WERI-Rb-1 (cell line): ENCODE results near the gene OMP.

Experiments
- DNase-seq: peaks from one replicate; pipeline ENCODE4 v3.0.0-alpha.2; 2020
- H3K27ac ChIP-seq: fragments of 250-450 bp; sonication (Bioruptor Pico); 2 replicates; pipeline ENCODE4 v1.5.1; 2020; ENCODE audit warnings: mild to moderate bottlenecking, moderate library complexity
- H3K27me3 ChIP-seq: fragments of 250-450 bp; sonication (Bioruptor Pico); 2 replicates; pipeline ENCODE4 v1.5.1; 2021; ENCODE audit warnings: mild to moderate bottlenecking, low read depth, moderate library complexity; ENCODE audit not compliant: insufficient read depth, severe bottlenecking
- H3K36me3 ChIP-seq: fragments of 250-450 bp; sonication (Bioruptor Pico); 2 replicates; pipeline ENCODE4 v1.5.1; 2020; ENCODE audit warnings: mild to moderate bottlenecking, moderate library complexity
- H3K4me3 ChIP-seq: 2 replicates; pipeline ENCODE4 v1.5.1; 2011; ENCODE audit warnings: low read depth, mild to moderate bottlenecking, control low read depth, low read length
- H3K9me3 ChIP-seq: fragments of 250-450 bp; sonication (Bioruptor Pico); 2 replicates; pipeline ENCODE4 v1.5.1; 2021; ENCODE audit warnings: mild to moderate bottlenecking, moderate library complexity; ENCODE audit not compliant: severe bottlenecking
- CTCF ChIP-seq: IDR thresholded peaks from 2 replicates; pipeline ENCODE4 v1.5.1; 2011; ENCODE audit warnings: low read depth, mild to moderate bottlenecking, control low read depth, inconsistent platforms, low read length

Gene OMP

DNA sequence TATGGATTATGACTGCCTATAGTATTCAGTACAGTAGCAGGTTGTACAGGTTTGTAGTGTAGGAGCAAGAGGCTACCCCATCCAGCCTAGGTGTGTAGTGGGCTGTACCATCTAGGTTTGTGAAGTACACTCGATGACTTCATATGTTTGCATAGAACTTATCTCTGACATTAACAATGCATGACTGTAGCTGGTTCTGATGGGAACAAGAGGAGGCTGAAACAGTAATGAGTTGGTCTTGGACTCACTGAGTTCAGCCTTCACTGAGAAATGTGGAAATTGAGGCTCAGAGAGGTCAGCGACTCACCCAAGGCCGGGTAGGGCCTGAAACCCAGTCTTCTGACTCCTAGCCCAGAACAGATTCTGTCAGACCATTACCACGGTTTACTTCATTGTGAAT is 38.4 kb downstream of the OMP start:
- Histone ChIP-seq H3K9me3 (no peaks in the 10 kb centered on the region), H3K36me3 (peaks cover 43% of the 10 kb centered on the region), H3K27ac (peak overlapping the region; percentile 48; the same call in 1 of the 2 replicates), H3K4me3 (no peak overlapping the region), H3K27me3 (no peaks in the 10 kb centered on the region)
- no peak for TF ChIP-seq CTCF
- no peak for DNase-seq

- Histone ChIP-seq H3K27me3 (no peaks in the 10 kb centered on the region), H3K27ac (no peak overlapping the region), H3K4me3 (no peak overlapping the region), H3K36me3 (peaks cover 46% of the 10 kb centered on the region), H3K9me3 (no peaks in the 10 kb centered on the region)
- DNase-seq = no peak
- TF ChIP-seq CTCF = no peak
These were observed 38.8 kb downstream of the OMP start for GRCh38 chr11:77141475-77141874.

DNA sequence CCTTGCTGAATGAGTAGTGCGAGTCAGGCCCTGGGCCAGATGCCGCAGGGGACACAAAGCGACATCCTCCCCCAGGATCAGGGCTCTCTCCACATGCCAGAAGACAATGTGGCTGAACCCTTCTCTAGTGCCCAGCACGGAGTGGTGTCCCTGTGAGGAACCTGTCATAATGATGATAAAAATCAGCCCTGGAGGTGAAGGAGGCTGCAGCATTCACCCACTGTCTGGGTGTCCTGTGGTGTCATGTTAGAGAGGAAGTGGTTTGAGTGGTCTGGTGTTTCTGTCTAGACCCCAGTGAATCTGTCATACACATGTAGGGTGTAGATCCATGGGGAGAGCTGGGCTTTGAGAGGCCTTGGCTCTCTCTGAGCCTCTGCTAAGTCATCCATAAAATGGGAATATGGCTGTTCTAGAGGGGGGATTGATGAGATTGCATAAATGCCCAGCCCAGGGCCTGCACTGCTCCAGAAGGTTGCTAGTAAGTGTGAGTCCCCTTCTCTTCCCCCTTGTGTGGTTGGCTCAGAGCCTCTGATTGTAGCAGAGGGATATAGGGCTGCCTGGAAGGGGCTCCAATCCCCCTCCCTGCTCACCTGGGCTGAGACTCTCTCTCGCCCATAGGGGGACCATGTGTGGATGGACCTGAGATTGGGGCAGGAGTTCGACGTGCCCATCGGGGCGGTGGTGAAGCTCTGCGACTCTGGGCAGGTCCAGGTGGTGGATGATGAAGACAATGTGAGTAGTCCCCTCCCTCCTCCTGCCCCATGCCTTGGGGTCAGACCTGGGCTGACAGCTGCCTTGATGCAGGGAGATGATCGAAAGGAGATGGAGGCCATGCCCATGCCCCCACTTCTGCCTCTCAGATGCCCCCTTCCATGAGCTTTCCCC is 39.7 kb downstream of the OMP start:
- Histone ChIP-seq H3K36me3 (peaks cover 55% of the 10 kb centered on the region), H3K27ac (no peak overlapping the region), H3K9me3 (no peaks in the 10 kb centered on the region), H3K4me3 (no peak overlapping the region), H3K27me3 (no peaks in the 10 kb centered on the region)
- no peak for DNase-seq
- TF ChIP-seq CTCF = no peak

- H3K9me3 ChIP-seq = no peaks in the 10 kb centered on the region
- no peak for TF ChIP-seq CTCF
- no peak for DNase-seq
- H3K27ac ChIP-seq = no peak overlapping the region
- no peaks in the 10 kb centered on the region for H3K27me3 ChIP-seq
- H3K36me3 ChIP-seq = peaks cover 62% of the 10 kb centered on the region
- H3K4me3 ChIP-seq = no peak overlapping the region
These were observed 40.9 kb downstream of the OMP start for GRCh38 chr11:77143405-77144020.

DNA sequence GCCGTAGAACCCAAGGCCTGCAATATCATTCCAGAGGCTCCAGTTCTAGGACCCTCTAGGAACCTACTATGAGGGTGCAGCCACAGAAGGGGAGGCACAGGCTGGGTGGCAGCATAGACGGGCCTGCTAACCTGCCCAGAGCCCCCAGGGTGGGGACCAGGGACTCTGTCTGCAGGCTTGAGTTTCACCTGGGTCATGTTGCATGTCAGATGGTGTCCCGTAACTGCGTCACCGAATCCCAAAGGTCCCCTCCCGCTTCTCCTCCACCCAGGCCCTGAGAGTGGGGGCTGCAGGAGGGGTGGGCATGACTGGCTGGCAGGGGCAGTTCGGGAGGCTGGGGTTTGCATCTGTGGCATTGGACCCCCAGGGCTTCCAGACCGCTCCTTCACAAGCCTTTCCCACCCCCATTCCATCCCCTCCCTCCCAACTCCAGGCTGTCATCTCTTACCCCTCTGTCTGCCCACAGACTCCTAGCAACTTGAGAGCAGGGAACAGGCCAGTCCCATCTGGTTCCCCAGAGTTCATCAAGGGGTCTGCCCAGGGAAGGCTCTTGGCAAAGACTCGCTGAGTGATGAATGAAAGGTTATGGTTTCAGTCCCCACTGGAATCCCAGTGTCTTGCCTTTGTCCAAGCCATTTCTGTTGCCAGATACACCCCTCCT is 41.7 kb downstream of the OMP start:
- TF ChIP-seq CTCF = no peak
- Histone ChIP-seq H3K9me3 (no peaks in the 10 kb centered on the region), H3K4me3 (no peak overlapping the region), H3K27ac (no peak overlapping the region), H3K36me3 (peaks cover 70% of the 10 kb centered on the region), H3K27me3 (no peaks in the 10 kb centered on the region)
- DNase-seq = no peak
